H1 (cell line): ENCODE data around the gene L3MBTL3. TPM values are rescaled to one million over a fixed set of nuclear protein-coding genes. Genes with fewer than 3 reads are reported as not detected.

ENCODE experiments used
- CTCF ChIA-PET: fragments of 300-600 bp; sonication (Branson Sonifier 250); formaldehyde crosslinking; loops from one replicate; lab custom pipeline; 2021; ENCODE audit not compliant: partially characterized antibody; lab: Charles Lee
- POLR2A ChIA-PET: fragments of 300-600 bp; sonication (Branson Sonifier 250); formaldehyde crosslinking; loops from one replicate; lab custom pipeline; 2021; ENCODE audit warnings: inconsistent platforms; ENCODE audit not compliant: partially characterized antibody; lab: Charles Lee
- DNase-seq, 2 experiments: peaks; one replicate each; pipeline versions ENCODE4 v3.0.0 to v3.0.0-alpha.2; 2010 to 2022; ENCODE audit warnings: low spot score in 2 of 2, low read depth in 1 of 2, mixed read lengths in 1 of 2
- FAIRE-seq: peaks from 2 replicates; lab custom pipeline; 2011; peaks lifted over from hg19 to GRCh38; lab: Jason Lieb, UNC
- H2AFZ ChIP-seq: 2 replicates; pipeline ENCODE4 v1.8.1; 2012; ENCODE audit warnings: low read length, inconsistent platforms
- H2AK5ac ChIP-seq: 2 replicates; pipeline ENCODE4 v1.6.1; 2013; ENCODE audit warnings: low read depth, low read length
- H2BK120ac ChIP-seq: replicated peaks from 2 replicates; pipeline ENCODE3; 2013; ENCODE audit warnings: low read depth, low read length, inconsistent platforms
- H2BK12ac ChIP-seq: 2 replicates; pipeline ENCODE4 v1.6.1; 2013; ENCODE audit warnings: low read depth, low read length
- H2BK15ac ChIP-seq: 2 replicates; pipeline ENCODE4 v1.6.1; 2013; ENCODE audit warnings: low read length
- H2BK20ac ChIP-seq: 2 replicates; pipeline ENCODE4 v1.6.1; 2013; ENCODE audit warnings: low read length
- H2BK5ac ChIP-seq: 2 replicates; pipeline ENCODE4 v1.6.1; 2013; ENCODE audit warnings: low read depth, low read length
- H3K14ac ChIP-seq: 2 replicates; pipeline ENCODE4 v1.6.1; 2013; ENCODE audit warnings: inconsistent platforms; ENCODE audit not compliant: insufficient read length
- H3K18ac ChIP-seq: 2 replicates; pipeline ENCODE4 v1.6.1; 2013; ENCODE audit warnings: low read length; ENCODE audit errors: extremely low read depth
- H3K23ac ChIP-seq: 2 replicates; pipeline ENCODE4 v1.6.1; 2013; ENCODE audit warnings: inconsistent platforms; ENCODE audit not compliant: insufficient read length
- H3K23me2 ChIP-seq: 2 replicates; pipeline ENCODE4 v1.6.1; 2013; ENCODE audit warnings: low read depth, low read length
- H3K27ac ChIP-seq: 2 replicates; pipeline ENCODE4 v1.6.1; 2011; ENCODE audit warnings: low read depth, low read length, inconsistent platforms
- H3K27me3 ChIP-seq, 4 experiments: replicated peaks in 1 of 4; 1 replicate in 1 of 4; 2 replicates in 3 of 4; pipeline versions ENCODE4 v1.6.1 to v1.8.1; 2011 to 2013; ENCODE audit warnings: low read length in 3 of 4, mild to moderate bottlenecking in 3 of 4, inconsistent platforms in 2 of 4, mixed read lengths in 2 of 4, moderate library complexity in 1 of 4; ENCODE audit not compliant: control insufficient read depth in 3 of 4, insufficient read depth in 3 of 4; ENCODE audit errors: extremely low read depth in 1 of 4
- H3K36me3 ChIP-seq, 4 experiments: 2 replicates each; pipeline versions ENCODE4 v1.6.1 to v1.8.1; 2011 to 2013; ENCODE audit warnings: mild to moderate bottlenecking in 4 of 4, low read length in 3 of 4, moderate library complexity in 2 of 4, control low read depth in 1 of 4, inconsistent platforms in 1 of 4; ENCODE audit not compliant: insufficient read depth in 4 of 4, control insufficient read depth in 2 of 4
- H3K4ac ChIP-seq: replicated peaks from 2 replicates; pipeline ENCODE3; 2013; ENCODE audit warnings: low read length, low read depth, mixed read lengths, inconsistent platforms; ENCODE audit not compliant: insufficient read length
- H3K4me1 ChIP-seq, 4 experiments: replicated peaks in 1 of 4; 1 replicate in 1 of 4; 2 replicates in 3 of 4; pipeline versions ENCODE4 v1.6.1 to v1.8.1; 2011 to 2013; ENCODE audit warnings: low read length in 3 of 4, inconsistent platforms in 2 of 4, mixed read lengths in 1 of 4; ENCODE audit not compliant: insufficient read depth in 4 of 4, control insufficient read depth in 3 of 4
- H3K4me2 ChIP-seq, 2 experiments: 2 replicates each; pipeline versions ENCODE4 v1.6.1 to v1.8.1; 2011 to 2013; ENCODE audit warnings: low read depth in 2 of 2, low read length in 2 of 2, control low read depth in 1 of 2, inconsistent platforms in 1 of 2, mild to moderate bottlenecking in 1 of 2; ENCODE audit not compliant: insufficient read depth in 1 of 2
- H3K4me3 ChIP-seq, 4 experiments: fragments of 200-600, 300-600 bp in 1 of 4; sonication (generic), shearing (Covaris generic), sonication (Bioruptor Twin) in 1 of 4; 2 replicates each; pipeline versions ENCODE4 v1.5.1 to v1.8.1; 2011 to 2016; ENCODE audit warnings: low read length in 4 of 4, low read depth in 3 of 4, control low read depth in 2 of 4, inconsistent platforms in 2 of 4, mild to moderate bottlenecking in 2 of 4, mixed read lengths in 1 of 4, moderate library complexity in 1 of 4; ENCODE audit not compliant: insufficient read depth in 2 of 4; ENCODE audit errors: extremely low read depth in 1 of 4
- H3K56ac ChIP-seq: replicated peaks from 2 replicates; pipeline ENCODE3; 2013; ENCODE audit warnings: low read depth, mild to moderate bottlenecking, mixed read lengths, low read length, inconsistent platforms; ENCODE audit not compliant: insufficient read length
- H3K79me1 ChIP-seq: 2 replicates; pipeline ENCODE4 v1.6.1; 2013; ENCODE audit warnings: low read depth, low read length, control low read depth
- H3K79me2 ChIP-seq, 2 experiments: 2 replicates each; pipeline versions ENCODE4 v1.6.1 to v1.8.1; 2012 to 2013; ENCODE audit warnings: low read length in 2 of 2, mild to moderate bottlenecking in 2 of 2, inconsistent platforms in 1 of 2; ENCODE audit not compliant: insufficient read depth in 2 of 2, control insufficient read depth in 1 of 2
- H3K9ac ChIP-seq, 4 experiments: replicated peaks in 1 of 4; 1 replicate in 1 of 4; 2 replicates in 3 of 4; pipeline versions ENCODE4 v1.6.1 to v1.8.1; 2011 to 2013; ENCODE audit warnings: low read depth in 3 of 4, low read length in 3 of 4, control low read depth in 2 of 4, mild to moderate bottlenecking in 2 of 4, moderate library complexity in 2 of 4, inconsistent platforms in 1 of 4; ENCODE audit errors: extremely low read depth in 1 of 4
- H3K9me3 ChIP-seq, 2 experiments: 2 replicates each; pipeline versions ENCODE4 v1.6.1 to v1.8.1; 2012 to 2013; ENCODE audit warnings: mild to moderate bottlenecking in 2 of 2, moderate library complexity in 2 of 2, control low read depth in 1 of 2, inconsistent platforms in 1 of 2, low read depth in 1 of 2, low read length in 1 of 2, mixed read lengths in 1 of 2; ENCODE audit not compliant: insufficient read depth in 2 of 2
- H4K20me1 ChIP-seq, 2 experiments: replicated peaks in 1 of 2; 2 replicates each; pipeline versions ENCODE3 to v1.8.1; 2011 to 2013; ENCODE audit warnings: inconsistent platforms in 2 of 2, low read length in 2 of 2, mild to moderate bottlenecking in 1 of 2; ENCODE audit not compliant: insufficient read depth in 2 of 2, control insufficient read depth in 1 of 2
- H4K5ac ChIP-seq: 2 replicates; pipeline ENCODE4 v1.6.1; 2013; ENCODE audit warnings: low read length, low read depth, mixed read lengths, inconsistent platforms; ENCODE audit not compliant: insufficient read length
- H4K8ac ChIP-seq: 2 replicates; pipeline ENCODE4 v1.8.0; 2013; ENCODE audit warnings: mild to moderate bottlenecking, moderate library complexity, low read length, inconsistent platforms; ENCODE audit not compliant: insufficient read depth; ENCODE audit errors: extremely low read depth
- H4K91ac ChIP-seq: replicated peaks from 2 replicates; pipeline ENCODE3; 2013; ENCODE audit warnings: low read length, mixed read lengths, inconsistent platforms; ENCODE audit not compliant: insufficient read length
- ASH2L ChIP-seq: fragments of 200-600, 300-600 bp; sonication (generic); IDR thresholded peaks from one replicate; pipeline ENCODE4 v1.7.1; 2017; ENCODE audit warnings: low read length
- CBX5 ChIP-seq: fragments of 300-800, 300-1000 bp; sonication (generic); IDR thresholded peaks from 2 replicates; pipeline ENCODE4 v1.7.1; 2016; ENCODE audit warnings: antibody characterized with exemption, low read length, low read depth
- EZH2 ChIP-seq: fragments of 200-600 bp; sonication (generic); IDR thresholded peaks from 2 replicates; pipeline ENCODE4 v1.7.1; 2012; ENCODE audit warnings: low read depth, mild to moderate bottlenecking, moderate library complexity, low read length, inconsistent platforms; ENCODE audit not compliant: severe bottlenecking
- GTF2F1 ChIP-seq: IDR thresholded peaks from 2 replicates; pipeline ENCODE4 v1.6.1; 2012; ENCODE audit warnings: low read depth, low read length, improper control_type of control experiment, borderline replicate concordance
- KDM5A ChIP-seq: fragments of 200-600 bp; IDR thresholded peaks from 2 replicates; pipeline ENCODE4 v1.7.1; 2012; ENCODE audit warnings: mild to moderate bottlenecking, low read length, inconsistent platforms, mixed read lengths
- NRF1 ChIP-seq: IDR thresholded peaks from 2 replicates; pipeline ENCODE4 v1.6.1; 2011; ENCODE audit warnings: mild to moderate bottlenecking, low read depth, low read length, improper control_type of control experiment
- RAD21 ChIP-seq, 2 experiments: IDR thresholded peaks in 1 of 2; conservative IDR thresholded peaks in 1 of 2; 2 replicates each; pipeline ENCODE4 v1.6.1; 2011; ENCODE audit warnings: low read depth in 2 of 2, low read length in 2 of 2, improper control_type of control experiment in 1 of 2, inconsistent platforms in 1 of 2, mild to moderate bottlenecking in 1 of 2, moderate library complexity in 1 of 2
- RFX5 ChIP-seq: IDR thresholded peaks from 2 replicates; pipeline ENCODE4 v1.6.1; 2011; ENCODE audit warnings: low read depth, low read length, improper control_type of control experiment, borderline replicate concordance
- SAP30 ChIP-seq: fragments of 300-600 bp; sonication (generic); IDR thresholded peaks from 2 replicates; pipeline ENCODE4 v1.7.1; 2012; ENCODE audit warnings: low read length, moderate library complexity, mild to moderate bottlenecking, inconsistent platforms; ENCODE audit not compliant: insufficient read depth, insufficient replicate concordance
- SIX5 ChIP-seq: IDR thresholded peaks from 2 replicates; pipeline ENCODE4 v1.6.1; 2011; ENCODE audit warnings: mild to moderate bottlenecking, low read depth, low read length
- SUZ12 ChIP-seq: fragments of 200-600 bp; sonication (generic); IDR thresholded peaks from 2 replicates; pipeline ENCODE4 v1.6.1; 2012; ENCODE audit warnings: mild to moderate bottlenecking, inconsistent platforms, low read length, moderate library complexity, mixed read lengths
- TBP ChIP-seq: IDR thresholded peaks from 2 replicates; pipeline ENCODE4 v1.6.1; 2011; ENCODE audit warnings: low read depth, low read length, improper control_type of control experiment
- WGBS, 2 experiments: shearing (Covaris generic) in 1 of 2; methylation state at CpG; one replicate each; pipeline versions ENCODE4 v1.1.6 to v1.1.7; 2013 to 2015; ENCODE audit warnings: low lambda C conversion rate in 2 of 2, mixed read lengths in 2 of 2, inconsistent platforms in 1 of 2, low coverage in 1 of 2, missing lambda C conversion rate in 1 of 2; ENCODE audit not compliant: insufficient replicate concordance in 2 of 2, insufficient coverage in 1 of 2, insufficient read length in 1 of 2; ENCODE audit errors: extremely low coverage in 1 of 2, missing lambda C conversion rate in 1 of 2; 5-methylcytosine and 5-hydroxymethylcytosine counted together
- polyA plus RNA-seq, 7 experiments: library from polyadenylated mRNA; depleted of rRNA in 3 of 7; stranded (reverse) in 5 of 7; unstranded in 2 of 7; fragments of >200 nt in 5 of 7; fragments of 200-250 nt in 2 of 7; gene quantifications; 1 replicate in 5 of 7; 2 replicates in 1 of 7; 4 replicates in 1 of 7; pipeline versions ENCODE4 v1.2.1 to v1.2.3, GENCODE V29; 2011 to 2013; ENCODE audit warnings: missing spikeins in 2 of 7, mixed read lengths in 2 of 7
- total RNA-seq: library from RNA; stranded (reverse); fragmentation: NEBNext Ultra II Directional; extraction: Animal tissue kit (Norgen Biotek cat#: 25700); gene quantifications from 2 replicates; pipeline ENCODE4 v1.2.1, GENCODE V29; 2021

Gene L3MBTL3
- total and polyA plus RNA-seq, 2 of the 8 experiments (the other 6 are each of a cell fraction or from before 2014, with no cell fraction given), result 3.9 to 17.2 TPM

DNA sequence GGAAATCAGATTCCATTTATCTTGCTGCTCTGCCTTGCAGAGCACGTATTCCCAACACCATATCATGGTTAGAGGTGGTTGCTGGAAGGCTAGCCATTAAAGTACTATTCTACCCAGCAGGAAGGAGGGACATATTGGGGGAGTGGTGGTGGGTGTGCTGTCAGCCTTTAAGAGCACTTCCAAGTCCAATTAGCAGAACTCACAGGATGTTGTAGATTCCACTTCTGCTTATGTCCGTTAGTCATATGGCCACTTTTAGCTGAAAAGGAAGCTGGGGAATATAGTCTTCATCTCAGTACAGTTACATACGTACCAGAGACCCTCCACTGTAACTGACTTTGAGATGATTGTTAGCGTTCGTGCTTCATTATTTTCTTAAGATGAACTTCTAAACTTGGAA, 109.9 kb downstream of the L3MBTL3 start:
- H4K5ac ChIP-seq, result no peak overlapping the region
- H3K27me3 ChIP-seq, result no peaks in the 10 kb centered on the region
- TF ChIP-seq SUZ12 (no peak), TBP (no peak), NRF1 (no peak), EZH2 (no peak), KDM5A (no peak), SIX5 (no peak), ASH2L (no peak), RAD21 (IDR thresholded peaks at IDR 0.05 in 1 of 2, conservative IDR thresholded peaks at IDR 0.05 in 1 of 2; ENCODE audit: low read depth in 2 of 2, low read length in 2 of 2) (no peak), SAP30 (no peak), RFX5 (no peak), GTF2F1 (no peak), CBX5 (no peak)
- DNase-seq (no peak), FAIRE-seq (no peak)
- no peak overlapping the region for H3K18ac ChIP-seq
- no peaks in the 10 kb centered on the region for H4K20me1 ChIP-seq
- ChIA-PET CTCF (no interaction called here), POLR2A (no interaction called here)
- no peak overlapping the region for H3K14ac ChIP-seq
- H3K4me3 ChIP-seq, result no peak overlapping the region
- no peak overlapping the region for H3K9ac ChIP-seq
- H3K23ac ChIP-seq, result no peak overlapping the region
- no peak overlapping the region for H4K8ac ChIP-seq
- no peak overlapping the region for H2BK12ac ChIP-seq
- H2AK5ac ChIP-seq, result no peak overlapping the region
- no peaks in the 10 kb centered on the region for H3K36me3 ChIP-seq
- H3K27ac ChIP-seq, result no peak overlapping the region
- H3K79me1 ChIP-seq, result no peaks in the 10 kb centered on the region
- H2BK5ac ChIP-seq, result no peak overlapping the region
- H2AFZ ChIP-seq, result no peak overlapping the region
- H3K9me3 ChIP-seq, result no peaks in the 10 kb centered on the region
- H2BK120ac ChIP-seq, result no peak overlapping the region
- peaks cover 0 to 2% (median 0%) of the 10 kb centered on the region in 4 experiments; a peak in 1 of 7 replicates for H3K4me1 ChIP-seq
- H3K79me2 ChIP-seq, result no peaks in the 10 kb centered on the region
- no peak overlapping the region for H3K56ac ChIP-seq
- no peak overlapping the region for H2BK15ac ChIP-seq
- no peak overlapping the region for H2BK20ac ChIP-seq
- H3K4me2 ChIP-seq, result no peak overlapping the region
- 96% methylated on average over 5 of the region's 5 CpGs; no CpG with 5 or more reads in 1 of the 2 experiments for WGBS, 2 experiments
- H3K4ac ChIP-seq, result no peak overlapping the region
- no peaks in the 10 kb centered on the region for H3K23me2 ChIP-seq
- H4K91ac ChIP-seq, result no peak overlapping the region
